GM23338 (cell line): Measurements from ENCODE around the gene KLRG1. TPM values are rescaled to one million over a fixed set of nuclear protein-coding genes. Genes with fewer than 3 reads are reported as not detected.

Experiments used
- ATAC-seq: fragments of 200-7000 bp; cut with Tn5 transposase; 3 replicates; pipeline ENCODE4 v1.9.1; 2020
- DNase-seq: peaks from one replicate; pipeline ENCODE4 v3.0.0-alpha.2; 2015; ENCODE audit warnings: low spot score
- H2AFZ ChIP-seq: fragments of 200-600 bp; sonication (generic); 2 replicates; pipeline ENCODE4 v1.8.0; 2016; ENCODE audit warnings: antibody characterized with exemption, mild to moderate bottlenecking, moderate library complexity
- H3F3A ChIP-seq: fragments of 200-600 bp; sonication (generic); replicated peaks from 2 replicates; pipeline ENCODE4 v1.8.0; 2017; ENCODE audit warnings: antibody characterized with exemption, mixed run types, low read depth
- H3K27ac ChIP-seq: fragments of 200-600 bp; sonication (generic); 2 replicates; pipeline ENCODE4 v1.6.1; 2016; ENCODE audit warnings: low read depth
- H3K27me3 ChIP-seq: fragments of 200-600 bp; sonication (generic); 2 replicates; pipeline ENCODE4 v1.8.0; 2016; ENCODE audit warnings: mild to moderate bottlenecking, mixed run types, moderate library complexity; ENCODE audit not compliant: insufficient read depth
- H3K36me3 ChIP-seq: fragments of 200-600 bp; sonication (generic); 2 replicates; pipeline ENCODE4 v1.8.0; 2016; ENCODE audit warnings: mild to moderate bottlenecking; ENCODE audit not compliant: insufficient read depth
- H3K4me1 ChIP-seq: fragments of 200-600 bp; sonication (generic); 2 replicates; pipeline ENCODE4 v1.8.0; 2016; ENCODE audit warnings: mild to moderate bottlenecking, moderate library complexity; ENCODE audit not compliant: insufficient read depth
- H3K4me2 ChIP-seq: fragments of 200-600 bp; sonication (generic); 2 replicates; pipeline ENCODE4 v1.7.1; 2017; ENCODE audit warnings: mixed run types
- H3K4me3 ChIP-seq: fragments of 200-600 bp; sonication (generic); 2 replicates; pipeline ENCODE4 v1.6.1; 2016; ENCODE audit warnings: mixed run types
- H3K79me2 ChIP-seq: fragments of 200-600 bp; sonication (generic); replicated peaks from 2 replicates; pipeline ENCODE4 v1.8.0; 2017; ENCODE audit warnings: mild to moderate bottlenecking; ENCODE audit not compliant: insufficient read depth
- H3K9me2 ChIP-seq: fragments of 200-600 bp; sonication (generic); 2 replicates; pipeline ENCODE4 v1.8.0; 2017; ENCODE audit not compliant: insufficient read depth
- H4K20me1 ChIP-seq: fragments of 200-600 bp; sonication (generic); replicated peaks from 2 replicates; pipeline ENCODE4 v1.8.0; 2017; ENCODE audit warnings: mild to moderate bottlenecking; ENCODE audit not compliant: insufficient read depth
- H3K27ac Mint-ChIP-seq: 2 replicates; pipeline ENCODE4 v1.8.0; 2020; ENCODE audit warnings: inconsistent platforms, mild to moderate bottlenecking, moderate library complexity, mixed read lengths
- H3K27me3 Mint-ChIP-seq: 3 replicates; pipeline ENCODE4 v1.8.0; 2022; ENCODE audit warnings: low read depth, mild to moderate bottlenecking, moderate library complexity, mixed read lengths, inconsistent platforms; ENCODE audit not compliant: insufficient read depth, poor library complexity
- H3K36me3 Mint-ChIP-seq: 3 replicates; pipeline ENCODE4 v1.8.0; 2021; ENCODE audit warnings: low read depth, mild to moderate bottlenecking, inconsistent platforms, moderate library complexity, mixed read lengths
- H3K4me1 Mint-ChIP-seq: 3 replicates; pipeline ENCODE4 v1.8.0; 2020; ENCODE audit warnings: mild to moderate bottlenecking, inconsistent platforms, mixed read lengths
- H3K4me3 Mint-ChIP-seq: 3 replicates; pipeline ENCODE4 v1.8.0; 2021; ENCODE audit warnings: moderate library complexity, mild to moderate bottlenecking, inconsistent platforms, mixed read lengths
- H3K9me3 Mint-ChIP-seq: 3 replicates; pipeline ENCODE4 v1.8.0; 2020; ENCODE audit warnings: moderate library complexity, mild to moderate bottlenecking, inconsistent platforms, mixed read lengths
- CTCF ChIP-seq, 2 experiments: fragments of 200-600 bp in 1 of 2; sonication (generic) in 1 of 2; conservative IDR thresholded peaks; 2 replicates each; pipeline versions ENCODE4 v1.5.1 to v1.6.1; 2016 to 2017; ENCODE audit warnings: antibody characterized with exemption in 2 of 2, low read depth in 2 of 2, mild to moderate bottlenecking in 2 of 2, moderate library complexity in 1 of 2
- ETS1 ChIP-seq: IDR thresholded peaks from 2 replicates; pipeline ENCODE4 v1.6.1; 2016; ENCODE audit warnings: antibody characterized with exemption
- EZH2 ChIP-seq: fragments of 200-600 bp; sonication (generic); IDR thresholded peaks from one replicate; pipeline ENCODE4 v1.8.0; 2017; ENCODE audit warnings: antibody characterized with exemption, mild to moderate bottlenecking, low read depth; ENCODE audit not compliant: unreplicated experiment
- JUNB ChIP-seq: IDR thresholded peaks from one replicate; pipeline ENCODE4 v1.6.1; 2016; ENCODE audit warnings: antibody characterized with exemption; ENCODE audit not compliant: unreplicated experiment
- POLR2AphosphoS5 ChIP-seq: IDR thresholded peaks from 2 replicates; pipeline ENCODE4 v1.6.1; 2016; ENCODE audit warnings: antibody characterized with exemption, low read depth
- REST ChIP-seq: IDR thresholded peaks from one replicate; pipeline ENCODE4 v1.6.1; 2018; ENCODE audit warnings: antibody characterized with exemption; ENCODE audit not compliant: unreplicated experiment
- STAT1 ChIP-seq: IDR thresholded peaks from one replicate; pipeline ENCODE4 v1.6.1; 2016; ENCODE audit warnings: antibody characterized with exemption; ENCODE audit not compliant: unreplicated experiment
- ZNF114 ChIP-seq: fragments of 250-450 bp; sonication (Bioruptor Pico); IDR thresholded peaks from 2 replicates; pipeline ENCODE4 v1.5.0; 2020; ENCODE audit warnings: mild to moderate bottlenecking, moderate library complexity
- polyA plus RNA-seq: library from polyadenylated mRNA; unstranded; fragments of >200 nt; fragmentation: Nextera tagmentation; extraction: Ambion mirVana; gene quantifications from 2 replicates; pipeline ENCODE4 v1.2.1, GENCODE V29; 2016
- total RNA-seq: library from RNA; depleted of rRNA; stranded (reverse); fragments of >200 nt; shearing (Covaris generic); gene quantifications from 2 replicates; pipeline ENCODE4 v1.2.3, GENCODE V29; 2014

Gene KLRG1
- total and polyA plus RNA-seq, 2 experiments from 2014 or later: 5.1 to 7.9 TPM

- peaks cover 18% of the 10 kb centered on the region for H3K4me1 Mint-ChIP-seq
- Histone ChIP-seq H3K27ac (peak overlapping the region; percentile 45; the same call in 1 of the 2 replicates), H3K27me3 (no peaks in the 10 kb centered on the region), H2AFZ (no peak overlapping the region), H3K4me3 (no peak overlapping the region), H3K4me1 (peaks cover 12% of the 10 kb centered on the region), H3F3A (peaks cover 59% of the 10 kb centered on the region), H3K4me2 (no peak overlapping the region), H3K36me3 (peaks cover 49% of the 10 kb centered on the region), H3K9me2 (no peaks in the 10 kb centered on the region), H3K79me2 (peaks cover 36% of the 10 kb centered on the region), H4K20me1 (peaks cover 45% of the 10 kb centered on the region)
- H3K4me3 Mint-ChIP-seq: no peak overlapping the region
- H3K9me3 Mint-ChIP-seq: no peaks in the 10 kb centered on the region
- ATAC-seq (peak; percentile 27), DNase-seq (peak; percentile 30)
- no peak for TF ChIP-seq ZNF114 (CRISPR knock-in tag)
- peak; percentile 72 for TF ChIP-seq POLR2AphosphoS5
- peak in 1 of 2 experiments; percentile 8; a peak in 1 of 4 replicates for TF ChIP-seq CTCF (conservative IDR thresholded peaks at IDR 0.05; ENCODE audit: low read depth in 2 of 2)
- peaks cover 5% of the 10 kb centered on the region for H3K27me3 Mint-ChIP-seq
- H3K27ac Mint-ChIP-seq: no peak overlapping the region
- H3K36me3 Mint-ChIP-seq: peaks cover 60% of the 10 kb centered on the region
Measured at GRCh38 chr12:8943565-8944186, 45.7 kb upstream of the KLRG1 start.

GRCh38 chr12:8946733-8947132 is 42.6 kb upstream of the KLRG1 start:
- no peak overlapping the region for H3K27ac ChIP-seq
- peaks cover 48% of the 10 kb centered on the region for H3K36me3 Mint-ChIP-seq
- no peak overlapping the region for H3K27ac Mint-ChIP-seq
- no peaks in the 10 kb centered on the region for H3K9me2 ChIP-seq
- peak overlapping the region; percentile 45; the same call in 1 of the 3 replicates for H3K4me3 Mint-ChIP-seq
- no peaks in the 10 kb centered on the region for H3K27me3 ChIP-seq
- peaks cover 14% of the 10 kb centered on the region for H3K4me1 Mint-ChIP-seq
- DNase-seq: no peak
- ATAC-seq: no peak
- peaks cover 5% of the 10 kb centered on the region for H3K27me3 Mint-ChIP-seq
- H3K36me3 ChIP-seq: peaks cover 36% of the 10 kb centered on the region
- H3K79me2 ChIP-seq: peaks cover 47% of the 10 kb centered on the region
- H3F3A ChIP-seq: peaks cover 49% of the 10 kb centered on the region
- H2AFZ ChIP-seq: no peak overlapping the region
- H3K4me3 ChIP-seq: 0 out of 2 replicates have a peak overlapping the region, but pooled peaks have one; percentile 8
- peaks cover 38% of the 10 kb centered on the region for H4K20me1 ChIP-seq
- H3K4me2 ChIP-seq: 0 out of 2 replicates have a peak overlapping the region, but pooled peaks have one; percentile 95
- peaks cover 12% of the 10 kb centered on the region; the same call in 1 of the 2 replicates for H3K4me1 ChIP-seq
- H3K9me3 Mint-ChIP-seq: peaks cover 3% of the 10 kb centered on the region; the same call in 2 of the 3 replicates
- TF ChIP-seq CTCF (conservative IDR thresholded peaks at IDR 0.05; ENCODE audit: low read depth in 2 of 2): no peak
- no peak for TF ChIP-seq JUNB
- TF ChIP-seq REST: no peak
- TF ChIP-seq ZNF114 (CRISPR knock-in tag): no peak
- TF ChIP-seq ETS1: no peak
- TF ChIP-seq STAT1: no peak
- TF ChIP-seq EZH2: no peak
- TF ChIP-seq POLR2AphosphoS5: no peak
